ENCODE results near the gene DNHD1.

- TF ChIP-seq CTCF (conservative IDR thresholded peaks at IDR 0.05; ENCODE audit: low read depth, low read length): no peak
- TF ChIP-seq RCOR1 (IDR thresholded peaks at IDR 0.05; ENCODE audit: insufficient replicate concordance, low read length): no peak
- TF ChIP-seq POLR2A (IDR thresholded peaks at IDR 0.05; ENCODE audit: low read depth, low read length): no peak
- no peak for TF ChIP-seq MAZ (IDR thresholded peaks at IDR 0.05; ENCODE audit: borderline replicate concordance, low read depth, low read length)
- TF ChIP-seq FOS (IDR thresholded peaks at IDR 0.05; ENCODE audit: low read depth, low read length): no peak
- TF ChIP-seq RFX5 (IDR thresholded peaks at IDR 0.05; ENCODE audit: low read depth, low read length): no peak
- TF ChIP-seq RAD21 (IDR thresholded peaks at IDR 0.05; ENCODE audit: low read length): no peak
- no peak for TF ChIP-seq MAFK (IDR thresholded peaks at IDR 0.05; ENCODE audit: low read depth, low read length)
- TF ChIP-seq CEBPB (IDR thresholded peaks at IDR 0.05; ENCODE audit: low read depth, low read length): no peak
- no peak for TF ChIP-seq MXI1 (IDR thresholded peaks at IDR 0.05; ENCODE audit: borderline replicate concordance, low read depth, low read length)
Measured at GRCh38 chr11:6615882-6616585, 119.0 kb downstream of the DNHD1 start.
